Measurements from ENCODE around the gene BBS7. TPM values are rescaled to one million over a fixed set of nuclear protein-coding genes. Genes with fewer than 3 reads are reported as not detected.
A peak's percentile ranks its signal among the peaks of the same experiment; 100 is the strongest.

BBS7 gene
- total and polyA plus RNA-seq, 9 of the 15 experiments (the other 6 are each of a cell fraction or from before 2014, with no cell fraction given): 13.4 to 25.8 (median 16.4) TPM

DNA sequence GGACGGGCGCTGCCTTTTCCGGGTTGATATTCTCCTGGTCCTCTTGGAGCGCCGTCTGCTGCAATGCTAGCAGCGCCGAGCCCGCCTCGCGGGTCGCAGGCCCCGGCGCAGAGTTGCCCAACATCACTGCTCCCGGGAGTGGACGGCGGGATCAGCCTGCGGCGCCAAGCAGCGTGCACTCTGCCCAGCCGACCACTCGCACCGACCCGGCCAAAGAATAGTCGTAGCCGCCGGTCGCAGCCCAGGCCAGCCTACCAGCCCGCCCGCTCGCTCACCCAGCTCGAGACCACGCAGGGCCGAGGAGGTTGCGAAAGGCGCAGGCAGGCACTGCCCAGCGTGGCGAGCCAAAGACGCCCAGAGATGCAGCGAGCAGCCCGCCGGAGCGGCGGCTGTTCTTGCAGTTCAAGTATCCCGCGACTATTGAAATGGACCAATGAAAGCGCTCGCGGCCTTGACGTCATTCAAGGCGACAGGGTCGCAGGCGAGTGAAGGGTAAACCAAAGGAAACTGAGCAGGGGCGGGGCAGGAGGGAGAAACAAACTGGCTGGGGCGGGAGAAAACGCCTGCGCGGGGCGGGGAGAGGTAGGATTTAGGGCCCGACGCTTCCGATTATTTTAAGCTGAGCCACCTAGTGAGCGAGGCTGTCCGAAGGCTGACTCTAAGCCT is 46.6 kb downstream of the BBS7 start, which contains the start of gene CCNA2 (continued):
- TF ChIP-seq SP2 (IDR thresholded peaks at IDR 0.05; ENCODE audit: extremely low read depth, low read depth, low read length, poor library complexity, severe bottlenecking) (no peak), ZBTB12 (CRISPR knock-in tag; IDR thresholded peaks at IDR 0.05) (peak; percentile 98), SAFB (IDR thresholded peaks at IDR 0.05; ENCODE audit: borderline replicate concordance, low read depth, low read length) (no peak), MCM2 (IDR thresholded peaks at IDR 0.05; ENCODE audit: low read depth) (no peak), ZFP1 (CRISPR knock-in tag; IDR thresholded peaks at IDR 0.05) (no peak), HNRNPL (IDR thresholded peaks at IDR 0.05; ENCODE audit: low read depth, low read length) (0 out of 2 replicates have a peak, but pooled peaks have one; percentile 23), RREB1 (CRISPR knock-in tag; IDR thresholded peaks at IDR 0.05) (no peak), LEF1 (IDR thresholded peaks at IDR 0.05) (no peak), FOXP4 (CRISPR knock-in tag; IDR thresholded peaks at IDR 0.05; ENCODE audit: borderline replicate concordance) (0 out of 2 replicates have a peak, but pooled peaks have one; percentile 56), NKRF (IDR thresholded peaks at IDR 0.05; ENCODE audit: borderline replicate concordance) (peak; percentile 98), ZNF253 (CRISPR knock-in tag; conservative IDR thresholded peaks at IDR 0.05) (no peak), E2F5 (CRISPR knock-in tag; IDR thresholded peaks at IDR 0.05) (peak; percentile 74), BACH1 (tag; IDR thresholded peaks at IDR 0.05) (no peak), TFAM (CRISPR knock-in tag; conservative IDR thresholded peaks at IDR 0.05) (no peak), ELF4 (CRISPR knock-in tag; IDR thresholded peaks at IDR 0.05) (no peak)
